Adrenal gland (tissue), 5 donors: Measurements from ENCODE around the gene PPP1R1C.

Experiments
- POLR2A ChIP-seq, 2 donors: fragments of 450-650 bp; IDR thresholded peaks; one replicate each; pipeline ENCODE4 v1.6.1; 2017; ENCODE audit warnings: antibody characterized with exemption in 2 of 2, mild to moderate bottlenecking in 2 of 2, moderate library complexity in 1 of 2
- TF ChIP-seq, protein P1 (sequence below), 6 experiments: fragments of 450-650 bp in 4 of 6; fragments of 200-600 bp in 2 of 6; sonication (generic) in 1 of 6; IDR thresholded peaks; 1 replicate in 5 of 6; 2 replicates in 1 of 6; pipeline versions ENCODE4 v1.5.1 to v1.8.0; 2016 to 2021; ENCODE audit warnings: antibody characterized with exemption in 6 of 6, mild to moderate bottlenecking in 2 of 6, moderate library complexity in 1 of 6
- donor health status: DM: no; HTN: no; CAD: no.

GRCh38 chr2:182110347-182110746 is 124.7 kb downstream of the PPP1R1C start:
- TF ChIP-seq, protein P1, sequence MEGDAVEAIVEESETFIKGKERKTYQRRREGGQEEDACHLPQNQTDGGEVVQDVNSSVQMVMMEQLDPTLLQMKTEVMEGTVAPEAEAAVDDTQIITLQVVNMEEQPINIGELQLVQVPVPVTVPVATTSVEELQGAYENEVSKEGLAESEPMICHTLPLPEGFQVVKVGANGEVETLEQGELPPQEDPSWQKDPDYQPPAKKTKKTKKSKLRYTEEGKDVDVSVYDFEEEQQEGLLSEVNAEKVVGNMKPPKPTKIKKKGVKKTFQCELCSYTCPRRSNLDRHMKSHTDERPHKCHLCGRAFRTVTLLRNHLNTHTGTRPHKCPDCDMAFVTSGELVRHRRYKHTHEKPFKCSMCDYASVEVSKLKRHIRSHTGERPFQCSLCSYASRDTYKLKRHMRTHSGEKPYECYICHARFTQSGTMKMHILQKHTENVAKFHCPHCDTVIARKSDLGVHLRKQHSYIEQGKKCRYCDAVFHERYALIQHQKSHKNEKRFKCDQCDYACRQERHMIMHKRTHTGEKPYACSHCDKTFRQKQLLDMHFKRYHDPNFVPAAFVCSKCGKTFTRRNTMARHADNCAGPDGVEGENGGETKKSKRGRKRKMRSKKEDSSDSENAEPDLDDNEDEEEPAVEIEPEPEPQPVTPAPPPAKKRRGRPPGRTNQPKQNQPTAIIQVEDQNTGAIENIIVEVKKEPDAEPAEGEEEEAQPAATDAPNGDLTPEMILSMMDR (IDR thresholded peaks at IDR 0.05), result no peak
- TF ChIP-seq POLR2A (IDR thresholded peaks at IDR 0.05), result no peak
